ENCODE measurements around the gene DAZ2. TPM values are rescaled to one million over a fixed set of nuclear protein-coding genes. Genes with fewer than 3 reads are reported as not detected.
"Not testable (repeated sequence)": the region's sequence is repeated elsewhere in the genome, so short reads cannot be mapped to it uniquely, and the experiment has no call there.

The DAZ2 gene, protein sequence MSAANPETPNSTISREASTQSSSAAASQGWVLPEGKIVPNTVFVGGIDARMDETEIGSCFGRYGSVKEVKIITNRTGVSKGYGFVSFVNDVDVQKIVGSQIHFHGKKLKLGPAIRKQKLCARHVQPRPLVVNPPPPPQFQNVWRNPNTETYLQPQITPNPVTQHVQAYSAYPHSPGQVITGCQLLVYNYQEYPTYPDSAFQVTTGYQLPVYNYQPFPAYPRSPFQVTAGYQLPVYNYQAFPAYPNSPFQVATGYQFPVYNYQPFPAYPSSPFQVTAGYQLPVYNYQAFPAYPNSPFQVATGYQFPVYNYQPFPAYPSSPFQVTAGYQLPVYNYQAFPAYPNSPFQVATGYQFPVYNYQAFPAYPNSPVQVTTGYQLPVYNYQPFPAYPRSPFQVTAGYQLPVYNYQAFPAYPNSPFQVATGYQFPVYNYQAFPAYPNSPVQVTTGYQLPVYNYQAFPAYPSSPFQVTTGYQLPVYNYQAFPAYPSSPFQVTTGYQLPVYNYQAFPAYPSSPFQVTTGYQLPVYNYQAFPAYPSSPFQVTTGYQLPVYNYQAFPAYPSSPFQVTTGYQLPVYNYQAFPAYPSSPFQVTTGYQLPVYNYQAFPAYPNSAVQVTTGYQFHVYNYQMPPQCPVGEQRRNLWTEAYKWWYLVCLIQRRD
- not detected for polyA plus RNA-seq (2013, experiment 1 of 2; ENCODE audit: insufficient read length)
- polyA plus RNA-seq (2013, experiment 2 of 2; ENCODE audit: insufficient read length) = not detected

DNA sequence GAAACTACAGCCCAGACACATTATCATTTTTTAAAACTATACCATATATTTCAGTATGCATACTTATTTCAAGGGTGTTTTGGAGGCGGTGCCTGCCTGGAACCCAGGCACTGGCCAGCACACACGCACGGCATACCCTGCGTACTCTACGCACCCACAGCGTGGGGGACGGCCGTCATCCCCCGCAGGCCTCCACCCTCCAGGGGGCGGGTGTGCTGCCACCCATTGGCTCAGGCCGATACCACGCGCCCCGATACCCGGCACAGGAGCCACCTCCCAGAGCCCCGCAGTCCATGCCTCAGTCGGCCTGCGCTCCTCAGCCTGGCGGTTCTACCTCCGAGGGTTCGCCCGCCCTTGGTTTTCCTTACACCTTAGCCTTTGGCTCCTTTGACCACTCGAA, at the start of gene DAZ2:
Gene DAZ2 (plus strand): TSS at position 301 of the 400 bp plus-strand sequence. CDS start 208 bp downstream, outside the sequence.
- DNase-seq = not testable (repeated sequence)

DNA sequence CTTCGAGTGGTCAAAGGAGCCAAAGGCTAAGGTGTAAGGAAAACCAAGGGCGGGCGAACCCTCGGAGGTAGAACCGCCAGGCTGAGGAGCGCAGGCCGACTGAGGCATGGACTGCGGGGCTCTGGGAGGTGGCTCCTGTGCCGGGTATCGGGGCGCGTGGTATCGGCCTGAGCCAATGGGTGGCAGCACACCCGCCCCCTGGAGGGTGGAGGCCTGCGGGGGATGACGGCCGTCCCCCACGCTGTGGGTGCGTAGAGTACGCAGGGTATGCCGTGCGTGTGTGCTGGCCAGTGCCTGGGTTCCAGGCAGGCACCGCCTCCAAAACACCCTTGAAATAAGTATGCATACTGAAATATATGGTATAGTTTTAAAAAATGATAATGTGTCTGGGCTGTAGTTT, 20.4 kb upstream of the DAZ2 start, which contains the start of gene DAZ1:
Gene DAZ1 (minus strand): TSS at position 101 of the 400 bp plus-strand sequence. CDS start 208 bp downstream, outside the sequence.
- not testable (repeated sequence) for DNase-seq

DNA sequence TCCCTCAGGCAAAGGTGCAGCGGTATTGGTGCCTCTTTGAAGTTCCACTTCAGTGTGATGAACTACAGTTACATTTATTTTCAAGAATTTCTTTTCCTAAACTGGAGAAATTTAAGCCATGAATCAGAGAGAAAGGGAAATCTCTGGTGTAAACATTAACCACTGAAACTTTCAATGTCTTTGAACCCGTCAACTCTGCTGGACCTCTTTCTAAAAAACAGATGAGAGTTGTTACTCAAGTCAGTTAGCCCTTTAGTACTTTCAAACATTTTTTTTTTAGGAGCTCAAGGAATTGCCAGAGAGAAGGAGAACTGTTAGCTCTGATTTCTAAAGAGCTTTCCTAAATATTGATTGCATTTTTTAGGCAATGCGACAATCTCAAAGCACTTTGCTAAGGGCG, 11.9 kb upstream of the DAZ2 start:
- not testable (repeated sequence) for DNase-seq

DNA sequence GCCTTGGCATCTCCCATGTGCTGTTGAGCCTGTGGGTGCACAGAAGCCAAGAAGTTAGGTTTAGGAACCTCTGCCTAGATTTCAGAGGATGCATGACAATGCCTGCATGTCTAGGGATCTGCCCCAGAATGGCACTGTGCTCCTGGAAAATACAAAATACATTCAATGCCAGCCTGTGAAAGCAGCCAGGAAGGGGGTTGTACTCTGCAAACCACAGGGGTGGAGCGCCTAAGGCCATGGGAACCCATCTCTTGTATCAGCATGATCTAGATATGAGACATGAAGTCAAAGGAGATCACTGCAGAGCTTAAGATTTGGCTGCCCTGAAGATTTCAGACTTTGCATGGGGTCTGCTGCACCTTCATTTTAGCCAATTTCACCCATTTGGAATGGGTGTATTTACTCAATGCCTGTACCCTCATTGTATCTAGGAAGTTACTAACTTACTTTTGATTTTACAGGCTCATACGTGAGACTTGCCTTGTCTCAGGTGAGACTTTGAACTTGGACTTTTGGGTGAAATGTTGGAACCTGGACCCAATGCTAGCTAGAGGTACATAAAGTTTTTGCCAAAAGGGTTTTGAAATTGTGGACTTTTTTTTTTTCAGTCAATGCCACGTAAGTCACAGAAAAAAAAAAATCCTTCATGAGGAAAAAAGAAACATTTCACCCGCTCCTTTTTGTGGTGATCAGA, 9.4 kb upstream of the DAZ2 start:
- DNase-seq = not testable (repeated sequence)

DNA sequence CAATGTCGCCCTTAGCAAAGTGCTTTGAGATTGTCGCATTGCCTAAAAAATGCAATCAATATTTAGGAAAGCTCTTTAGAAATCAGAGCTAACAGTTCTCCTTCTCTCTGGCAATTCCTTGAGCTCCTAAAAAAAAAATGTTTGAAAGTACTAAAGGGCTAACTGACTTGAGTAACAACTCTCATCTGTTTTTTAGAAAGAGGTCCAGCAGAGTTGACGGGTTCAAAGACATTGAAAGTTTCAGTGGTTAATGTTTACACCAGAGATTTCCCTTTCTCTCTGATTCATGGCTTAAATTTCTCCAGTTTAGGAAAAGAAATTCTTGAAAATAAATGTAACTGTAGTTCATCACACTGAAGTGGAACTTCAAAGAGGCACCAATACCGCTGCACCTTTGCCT, 8.7 kb upstream of the DAZ2 start:
- DNase-seq = not testable (repeated sequence)

Measured in fibroblast of skin of back (primary cell).